ENCODE measurements around the gene PACC1. TPM values are rescaled to one million over a fixed set of nuclear protein-coding genes. Genes with fewer than 3 reads are reported as not detected.

The PACC1 gene
- total and polyA plus RNA-seq, 2 donors (not counting 3 experiments of a cell fraction or from before 2014, with no cell fraction given): 21.0 to 22.3 TPM

DNA sequence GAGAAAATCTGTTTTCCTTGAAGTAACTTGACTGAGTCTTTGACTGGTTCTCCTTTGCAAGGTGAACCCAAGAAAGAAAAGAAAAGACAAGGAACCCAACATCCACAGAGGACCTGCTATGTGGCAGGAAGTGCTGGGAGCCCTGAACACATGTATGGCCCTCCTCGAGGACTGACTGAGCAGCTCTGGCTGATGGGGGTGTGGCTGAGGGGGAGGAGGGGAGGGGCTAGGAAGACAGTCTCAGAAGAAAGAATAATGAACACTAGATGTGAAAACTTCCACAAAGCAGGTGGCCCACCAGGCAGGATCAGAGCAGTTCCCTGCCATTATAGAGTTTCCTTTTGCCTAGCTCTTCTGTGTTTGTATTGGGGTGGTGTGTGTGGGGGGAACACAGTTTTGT lies 44.1 kb upstream of the PACC1 start:
- BruUV-seq (replicated peaks): no TSS peak
- CTCF ChIA-PET: interaction anchor here (0.5 to 4.9 kb wide), 4 partner anchors 11 to 778 kb away, joined by 3 to 82 read pairs (median 6); partner anchors contain the start of genes DTL and INTS7

More for the DNA sequence above, 44.1 kb upstream of the PACC1 start:
- Histone ChIP-seq H3K9me1 (replicated peaks; ENCODE audit: control insufficient read depth, extremely low read depth, insufficient read depth, low read length) (no peaks in the 10 kb centered on the region), H3K9ac (replicated peaks; ENCODE audit: extremely low read depth, insufficient read depth, low read length) (no peak overlapping the region), H3K27me3 (ENCODE audit: control insufficient read depth in 2 of 2, insufficient read depth in 2 of 2, low read length in 2 of 2) (peaks cover 0 to 4% of the 10 kb centered on the region in 2 experiments), H3K79me2 (ENCODE audit: control insufficient read depth, insufficient read depth, low read length) (no peaks in the 10 kb centered on the region), H3K36me3 (ENCODE audit: control insufficient read depth in 2 of 2, extremely low read depth in 1 of 2, insufficient read depth in 2 of 2, low read length in 2 of 2) (no peaks in the 10 kb centered on the region), H3K27ac (ENCODE audit: insufficient read depth, low read depth, low read length) (no peak overlapping the region), H3K4me1 (ENCODE audit: control insufficient read depth, extremely low read depth, insufficient read depth, low read length) (no peaks in the 10 kb centered on the region), H3K4me3 (replicated peaks in 1 of 3; ENCODE audit: insufficient read depth in 1 of 3, low read depth in 1 of 3, low read length in 3 of 3) (no peak overlapping the region), H2AFZ (ENCODE audit: low read depth, low read length) (no peak overlapping the region), H4K20me1 (replicated peaks; ENCODE audit: control insufficient read depth, extremely low read depth, insufficient read depth, low read length) (no peaks in the 10 kb centered on the region), H3K4me2 (ENCODE audit: insufficient read depth, low read length) (no peak overlapping the region), H3K9me3 (replicated peaks; ENCODE audit: control insufficient read depth, insufficient read depth, low read length) (no peaks in the 10 kb centered on the region)
- no peak for DNase-seq (ENCODE audit: low read depth, low spot score)
- dilution Hi-C loops (cut with MboI; ENCODE audit: extremely low pct_ligation_motif_present, low sequenced_read_pairs) (no loop called here), intact Hi-C loops (cut with micrococcal nuclease) (no loop called here)
- TF ChIP-seq, protein P1, sequence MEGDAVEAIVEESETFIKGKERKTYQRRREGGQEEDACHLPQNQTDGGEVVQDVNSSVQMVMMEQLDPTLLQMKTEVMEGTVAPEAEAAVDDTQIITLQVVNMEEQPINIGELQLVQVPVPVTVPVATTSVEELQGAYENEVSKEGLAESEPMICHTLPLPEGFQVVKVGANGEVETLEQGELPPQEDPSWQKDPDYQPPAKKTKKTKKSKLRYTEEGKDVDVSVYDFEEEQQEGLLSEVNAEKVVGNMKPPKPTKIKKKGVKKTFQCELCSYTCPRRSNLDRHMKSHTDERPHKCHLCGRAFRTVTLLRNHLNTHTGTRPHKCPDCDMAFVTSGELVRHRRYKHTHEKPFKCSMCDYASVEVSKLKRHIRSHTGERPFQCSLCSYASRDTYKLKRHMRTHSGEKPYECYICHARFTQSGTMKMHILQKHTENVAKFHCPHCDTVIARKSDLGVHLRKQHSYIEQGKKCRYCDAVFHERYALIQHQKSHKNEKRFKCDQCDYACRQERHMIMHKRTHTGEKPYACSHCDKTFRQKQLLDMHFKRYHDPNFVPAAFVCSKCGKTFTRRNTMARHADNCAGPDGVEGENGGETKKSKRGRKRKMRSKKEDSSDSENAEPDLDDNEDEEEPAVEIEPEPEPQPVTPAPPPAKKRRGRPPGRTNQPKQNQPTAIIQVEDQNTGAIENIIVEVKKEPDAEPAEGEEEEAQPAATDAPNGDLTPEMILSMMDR (IDR thresholded peaks at IDR 0.05; ENCODE audit: extremely low read depth in 1 of 2, insufficient read depth in 1 of 2, low read depth in 1 of 2, low read length in 2 of 2): no peak
- TF ChIP-seq EZH2 (IDR thresholded peaks at IDR 0.05; ENCODE audit: borderline replicate concordance, low read depth, low read length, severe bottlenecking): no peak
- no peak for TF ChIP-seq FOS (IDR thresholded peaks at IDR 0.05; ENCODE audit: borderline replicate concordance, insufficient read depth, low read length)
- TF ChIP-seq POLR2A (IDR thresholded peaks at IDR 0.05; ENCODE audit: low read depth, low read length): no peak
- TF ChIP-seq JUN (IDR thresholded peaks at IDR 0.05; ENCODE audit: borderline replicate concordance, insufficient read depth, insufficient read length, low read depth): no peak
- TF ChIP-seq, protein P2, sequence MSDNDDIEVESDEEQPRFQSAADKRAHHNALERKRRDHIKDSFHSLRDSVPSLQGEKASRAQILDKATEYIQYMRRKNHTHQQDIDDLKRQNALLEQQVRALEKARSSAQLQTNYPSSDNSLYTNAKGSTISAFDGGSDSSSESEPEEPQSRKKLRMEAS (IDR thresholded peaks at IDR 0.05; ENCODE audit: insufficient read depth, insufficient read length): no peak
- no peak for TF ChIP-seq MYC (IDR thresholded peaks at IDR 0.05; ENCODE audit: low read depth, low read length)
- TF ChIP-seq GATA2 (IDR thresholded peaks at IDR 0.05; ENCODE audit: insufficient read depth, insufficient read length, low read depth, low read length): no peak
- TF ChIP-seq POLR2AphosphoS5 (IDR thresholded peaks at IDR 0.05; ENCODE audit: insufficient read depth, low read depth, low read length): no peak
- FAIRE-seq: no peak
- POLR2A ChIA-PET: no interaction called here
